HG03354 (cell line): Measurements from ENCODE around the gene PCP2.

Experiments
- ATAC-seq: cut with Tn5 transposase; IDR thresholded peaks from one replicate; pipeline ENCODE4 v1.9.1; 2021; ENCODE audit warnings: mild to moderate bottlenecking; ENCODE audit not compliant: unreplicated experiment, poor library complexity, severe bottlenecking

PCP2 gene

DNA sequence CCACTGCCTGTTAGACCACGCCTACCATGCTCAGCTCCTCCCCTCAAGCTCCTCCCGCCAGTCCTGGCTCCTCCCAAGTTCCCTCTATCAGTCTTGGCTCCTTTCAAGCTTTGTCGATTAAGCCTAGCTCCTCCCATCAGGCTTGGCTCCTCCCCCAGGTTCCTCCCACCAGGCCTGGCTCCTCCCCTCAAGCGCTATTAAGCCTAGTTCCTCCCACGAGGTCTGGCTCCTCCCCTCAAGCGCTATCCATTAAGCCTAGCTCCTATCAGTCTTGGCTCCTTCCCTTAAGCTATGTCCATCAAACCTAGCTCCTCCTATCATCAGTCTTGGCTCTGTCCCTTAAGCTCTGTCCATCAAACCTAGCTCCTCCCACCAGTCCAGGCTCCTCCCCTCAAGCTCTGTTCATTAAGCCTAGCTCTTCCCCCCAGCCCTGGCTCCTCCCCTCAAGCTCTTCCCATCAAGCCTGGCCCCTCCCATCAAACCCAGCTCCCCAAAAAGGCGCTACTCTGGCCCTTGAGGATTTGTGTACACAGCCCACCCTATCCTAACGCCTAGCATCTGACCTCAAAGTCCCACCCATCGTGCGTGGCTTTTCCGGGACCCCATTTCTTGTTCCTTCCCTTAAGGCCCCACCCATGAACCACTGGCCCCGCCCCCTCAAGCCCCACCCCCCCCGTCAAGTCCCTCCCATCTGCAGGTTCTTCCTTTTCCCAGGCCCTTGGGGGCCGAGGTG, 27.9 kb downstream of the PCP2 start:
- no peak for ATAC-seq

- no peak for ATAC-seq
Measured at GRCh38 chr19:7603919-7604318, 29.6 kb downstream of the PCP2 start.

DNA sequence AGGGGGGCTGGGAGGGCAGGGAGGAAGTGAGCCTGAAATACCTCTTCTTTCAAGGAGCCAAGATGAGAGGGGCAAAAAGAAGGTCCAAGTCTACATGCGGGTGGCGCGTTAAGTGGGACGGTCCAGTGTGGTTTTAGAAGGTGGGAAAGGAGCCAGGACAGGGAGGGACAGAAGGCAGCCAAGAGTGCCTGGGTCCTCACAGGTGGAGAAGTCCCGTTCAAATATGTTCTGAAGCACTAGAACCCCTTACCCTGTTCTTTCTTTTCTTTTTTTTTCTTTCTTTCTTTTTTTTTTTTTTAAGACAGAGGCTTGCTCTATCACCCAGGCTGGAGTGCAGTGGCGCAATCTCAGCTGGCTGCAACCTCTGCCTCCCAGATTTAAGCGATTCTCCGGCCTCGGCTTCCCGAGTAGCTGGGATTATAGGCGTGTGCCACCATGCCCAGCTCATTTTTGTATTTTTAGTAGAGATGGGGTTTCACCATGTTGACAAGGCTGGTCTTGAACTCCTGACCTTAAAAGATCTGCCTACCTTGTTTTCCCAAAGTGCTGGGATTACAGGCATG, 30.5 kb downstream of the PCP2 start:
- ATAC-seq, result no peak

DNA sequence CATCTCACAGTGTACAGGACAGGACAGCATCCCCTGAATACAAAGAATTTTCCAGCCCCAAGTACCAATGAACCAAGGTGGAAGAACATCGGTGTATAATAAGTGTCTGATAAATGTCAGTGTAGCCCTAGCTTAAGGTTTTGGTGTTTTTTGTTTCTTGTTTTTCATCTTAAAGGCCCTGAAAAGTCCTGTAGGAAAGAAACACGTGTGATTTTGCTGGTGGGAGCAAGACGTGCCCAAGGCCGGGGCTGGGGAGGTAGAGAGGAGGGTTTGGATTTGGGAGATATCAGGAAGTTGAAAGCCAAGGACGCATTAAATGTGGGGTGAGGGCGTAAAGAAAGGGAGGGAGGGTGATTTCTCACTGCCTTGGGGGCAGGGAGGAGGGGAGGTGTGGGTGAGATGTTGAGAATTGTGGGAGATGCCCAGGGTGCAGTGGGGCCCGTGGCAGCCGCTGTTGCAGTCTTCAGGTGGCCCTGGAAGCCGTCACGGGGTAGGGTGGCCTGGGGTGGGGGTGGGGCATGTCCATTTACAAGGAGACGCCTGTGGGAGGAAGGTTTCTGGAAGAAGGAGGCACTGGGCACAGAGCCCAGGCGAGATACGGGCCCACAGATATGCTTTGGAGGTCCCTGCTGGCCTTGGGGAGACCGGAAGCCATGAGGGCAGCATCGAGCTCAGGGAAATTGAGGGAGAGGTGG, 31.1 kb downstream of the PCP2 start:
- no peak for ATAC-seq

DNA sequence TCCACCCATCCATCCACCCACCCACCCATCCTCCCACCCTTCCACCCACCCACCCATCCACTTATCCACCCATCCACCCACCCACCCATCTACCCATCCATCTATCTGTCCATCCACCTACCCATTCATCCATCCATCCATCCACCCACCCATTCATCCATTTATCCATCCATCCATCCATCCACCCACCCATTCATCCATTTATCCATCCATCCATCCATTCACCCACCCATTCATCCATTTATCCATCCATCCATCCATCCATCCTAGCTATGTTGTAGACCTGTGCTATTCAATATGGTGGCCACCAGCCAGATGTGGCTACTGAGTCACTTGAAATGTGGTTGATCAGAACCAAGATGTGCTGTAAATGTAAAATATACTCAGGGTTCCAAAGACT, 32.8 kb downstream of the PCP2 start:
- no peak for ATAC-seq

- ATAC-seq, result no peak
Measured at GRCh38 chr19:7598180-7598579, 35.3 kb downstream of the PCP2 start.

- no peak for ATAC-seq
Measured at GRCh38 chr19:7597689-7598088, 35.8 kb downstream of the PCP2 start.

DNA sequence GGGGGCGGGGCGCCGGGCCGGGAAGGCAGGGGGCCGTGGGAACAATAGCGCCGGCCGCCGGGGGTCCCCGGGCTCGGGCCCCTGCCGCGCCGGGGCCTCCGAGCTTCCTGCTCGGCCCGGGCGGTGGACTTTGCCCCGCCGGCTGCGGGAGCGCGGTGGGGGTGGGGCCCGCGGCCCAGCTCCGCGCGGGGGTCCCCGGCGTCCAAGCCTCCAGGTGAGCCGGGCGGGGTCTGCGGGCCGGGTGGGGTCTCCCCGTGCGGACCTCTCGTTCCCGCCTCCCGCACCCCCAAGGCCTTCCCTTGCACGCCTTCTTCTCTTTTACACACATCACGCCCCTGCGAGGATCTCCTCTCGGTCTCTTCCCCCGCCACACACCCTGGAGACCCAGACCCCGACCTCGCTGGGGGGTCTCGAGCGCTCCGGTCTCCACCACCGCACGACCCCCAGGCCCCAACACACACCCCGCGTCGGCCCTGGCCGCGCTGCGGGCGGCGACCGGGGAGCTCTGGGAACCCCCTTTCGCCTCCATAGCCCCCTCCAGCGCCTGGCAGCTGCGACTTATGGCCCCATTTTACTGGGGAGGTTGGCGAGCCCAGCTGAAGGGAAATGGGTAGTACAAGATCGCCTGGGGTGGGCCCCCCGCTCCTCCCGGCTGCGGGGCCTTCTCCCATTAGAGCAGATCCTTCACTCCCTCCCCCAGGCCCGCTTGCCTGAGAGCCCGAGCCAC, 37.1 kb downstream of the PCP2 start:
- ATAC-seq, result peak; percentile 28

DNA sequence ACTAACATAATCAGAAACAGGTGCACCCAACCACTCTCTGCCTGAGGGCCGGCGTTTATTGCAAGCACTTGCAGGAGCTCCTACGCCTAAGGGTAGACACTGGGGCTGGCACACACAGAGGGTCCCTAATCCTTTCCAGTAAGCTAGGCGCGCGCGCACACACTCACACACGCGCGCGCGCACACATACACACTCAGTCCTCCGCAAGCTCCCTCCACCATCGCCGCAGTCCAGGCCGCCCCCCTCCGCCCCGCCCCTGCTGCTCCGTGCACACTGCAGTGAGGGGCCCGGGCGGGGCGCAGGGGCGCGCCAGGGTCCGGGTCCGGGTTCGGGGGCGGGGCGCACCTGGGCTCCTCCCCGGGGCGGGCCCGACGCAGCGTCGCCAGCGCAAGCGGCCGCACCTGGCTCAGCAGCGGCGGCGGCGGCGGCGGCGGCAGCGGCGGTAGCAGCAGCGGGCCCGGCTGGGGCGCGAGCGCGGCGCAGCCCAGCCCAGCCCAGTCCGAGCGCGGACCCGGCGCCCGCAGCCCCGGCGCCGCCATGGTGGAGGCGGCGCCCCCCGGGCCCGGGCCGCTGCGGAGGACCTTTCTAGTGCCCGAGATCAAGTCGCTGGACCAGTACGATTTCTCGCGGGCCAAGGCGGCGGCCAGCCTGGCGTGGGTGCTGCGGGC, 37.9 kb downstream of the PCP2 start, which contains the start of gene CAMSAP3:
TSS of gene CAMSAP3 (plus strand) at position 398 of the 668 bp plus-strand sequence. CDS start at position 538, 140 bp downstream.
- ATAC-seq, result peak; percentile 54

GRCh38 chr19:7590256-7590655, 43.3 kb downstream of the PCP2 start:
- ATAC-seq, result no peak

DNA sequence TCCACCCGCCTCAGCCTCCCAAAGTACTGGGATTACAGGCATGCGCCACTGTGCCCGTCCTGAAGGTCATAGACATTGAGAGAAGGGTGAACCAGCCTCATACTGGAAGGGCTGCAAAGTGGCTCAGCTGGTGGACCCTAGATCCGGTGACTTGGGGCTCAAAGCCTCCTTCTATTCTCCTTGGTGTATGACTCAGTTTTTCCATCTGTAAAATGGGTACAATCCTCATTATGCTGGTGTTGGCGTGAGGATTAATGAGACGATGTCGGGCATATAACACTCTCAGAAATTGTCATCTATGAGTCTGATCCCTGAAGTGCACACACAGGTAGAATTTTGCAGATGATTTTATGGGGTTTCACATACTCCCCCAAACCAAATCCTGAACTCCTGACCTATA, 43.7 kb downstream of the PCP2 start:
- ATAC-seq, result no peak

GRCh38 chr19:7582446-7582845, 51.1 kb downstream of the PCP2 start:
- no peak for ATAC-seq
